ENCODE results near the gene TCHHL1.

The TCHHL1 gene

DNA sequence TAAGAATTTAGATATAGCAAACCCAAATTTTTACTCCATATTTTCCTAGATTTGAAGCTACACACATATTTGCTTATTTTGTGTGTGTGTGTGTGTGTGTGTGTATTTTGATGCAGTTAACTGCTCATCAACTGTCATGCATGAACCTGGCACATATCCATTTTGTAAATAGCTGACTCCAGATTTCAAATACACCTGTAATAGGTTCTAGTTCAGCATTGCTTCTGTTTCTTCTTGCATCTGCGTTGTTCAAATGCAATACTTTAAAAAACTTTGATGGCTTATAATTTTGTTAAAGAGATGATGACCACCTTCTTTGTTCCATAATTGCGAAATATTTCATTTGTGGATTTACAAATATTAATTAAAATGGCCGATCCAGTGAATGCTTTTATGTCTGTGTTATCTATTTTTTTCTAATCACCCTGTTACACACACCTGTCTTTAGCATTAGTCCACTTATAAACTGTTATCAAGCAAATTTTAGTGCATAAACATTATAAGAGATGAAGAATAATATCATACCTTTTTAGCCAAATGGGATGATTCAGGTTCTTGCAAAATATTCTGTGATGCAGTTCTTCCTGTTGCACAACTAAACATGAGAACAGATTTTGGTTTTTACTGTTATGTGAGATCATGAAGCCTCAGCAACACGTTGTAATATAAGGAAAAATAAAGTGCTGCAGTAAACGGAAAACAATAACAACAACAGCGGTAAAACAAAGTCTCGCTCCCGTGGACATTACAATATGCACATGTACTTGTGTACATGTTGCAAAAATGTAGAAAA lies 39.4 kb downstream of the TCHHL1 start:
- TF ChIP-seq, protein P1, sequence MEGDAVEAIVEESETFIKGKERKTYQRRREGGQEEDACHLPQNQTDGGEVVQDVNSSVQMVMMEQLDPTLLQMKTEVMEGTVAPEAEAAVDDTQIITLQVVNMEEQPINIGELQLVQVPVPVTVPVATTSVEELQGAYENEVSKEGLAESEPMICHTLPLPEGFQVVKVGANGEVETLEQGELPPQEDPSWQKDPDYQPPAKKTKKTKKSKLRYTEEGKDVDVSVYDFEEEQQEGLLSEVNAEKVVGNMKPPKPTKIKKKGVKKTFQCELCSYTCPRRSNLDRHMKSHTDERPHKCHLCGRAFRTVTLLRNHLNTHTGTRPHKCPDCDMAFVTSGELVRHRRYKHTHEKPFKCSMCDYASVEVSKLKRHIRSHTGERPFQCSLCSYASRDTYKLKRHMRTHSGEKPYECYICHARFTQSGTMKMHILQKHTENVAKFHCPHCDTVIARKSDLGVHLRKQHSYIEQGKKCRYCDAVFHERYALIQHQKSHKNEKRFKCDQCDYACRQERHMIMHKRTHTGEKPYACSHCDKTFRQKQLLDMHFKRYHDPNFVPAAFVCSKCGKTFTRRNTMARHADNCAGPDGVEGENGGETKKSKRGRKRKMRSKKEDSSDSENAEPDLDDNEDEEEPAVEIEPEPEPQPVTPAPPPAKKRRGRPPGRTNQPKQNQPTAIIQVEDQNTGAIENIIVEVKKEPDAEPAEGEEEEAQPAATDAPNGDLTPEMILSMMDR (IDR thresholded peaks at IDR 0.05; ENCODE audit: control insufficient read depth, insufficient read depth, low read depth, low read length, missing control alignments): no peak
- DNase-seq (ENCODE audit: low read depth): no peak
- no peak overlapping the region for H3K4me3 ChIP-seq (ENCODE audit: control insufficient read depth, low read depth, low read length)

DNA sequence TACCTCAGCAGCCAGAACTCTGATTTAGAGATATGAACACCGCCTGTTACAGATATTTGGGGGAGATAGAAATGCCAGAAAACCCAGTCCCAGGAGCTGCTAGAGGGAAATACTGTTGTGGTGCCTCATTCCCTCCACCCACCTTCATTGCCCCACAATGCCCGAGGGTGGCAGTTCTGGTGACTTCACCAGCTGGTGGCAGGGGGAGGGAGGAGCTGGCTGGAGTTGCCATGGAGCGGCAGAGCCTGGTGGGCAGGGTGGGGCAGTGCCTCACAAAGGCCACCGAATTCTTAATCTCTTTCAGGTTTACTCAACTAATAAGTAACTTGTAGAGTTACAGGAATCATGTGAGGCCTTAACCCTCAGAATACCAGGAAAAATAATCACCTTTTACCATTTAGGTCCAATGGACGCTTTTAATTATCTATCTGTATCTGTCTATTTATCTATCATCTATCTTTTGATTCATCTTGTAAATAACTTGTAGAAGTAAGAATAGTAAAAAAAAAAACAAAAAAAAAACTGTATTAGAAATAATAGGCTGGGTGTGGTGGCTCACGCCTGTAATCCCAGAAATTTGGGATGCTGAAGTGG lies 40.4 kb downstream of the TCHHL1 start:
- TF ChIP-seq, protein P1 (IDR thresholded peaks at IDR 0.05; ENCODE audit: control insufficient read depth, insufficient read depth, low read depth, low read length, missing control alignments): no peak
- DNase-seq (ENCODE audit: low read depth): no peak
- H3K4me3 ChIP-seq (ENCODE audit: control insufficient read depth, low read depth, low read length): peak overlapping the region; percentile 9

DNA sequence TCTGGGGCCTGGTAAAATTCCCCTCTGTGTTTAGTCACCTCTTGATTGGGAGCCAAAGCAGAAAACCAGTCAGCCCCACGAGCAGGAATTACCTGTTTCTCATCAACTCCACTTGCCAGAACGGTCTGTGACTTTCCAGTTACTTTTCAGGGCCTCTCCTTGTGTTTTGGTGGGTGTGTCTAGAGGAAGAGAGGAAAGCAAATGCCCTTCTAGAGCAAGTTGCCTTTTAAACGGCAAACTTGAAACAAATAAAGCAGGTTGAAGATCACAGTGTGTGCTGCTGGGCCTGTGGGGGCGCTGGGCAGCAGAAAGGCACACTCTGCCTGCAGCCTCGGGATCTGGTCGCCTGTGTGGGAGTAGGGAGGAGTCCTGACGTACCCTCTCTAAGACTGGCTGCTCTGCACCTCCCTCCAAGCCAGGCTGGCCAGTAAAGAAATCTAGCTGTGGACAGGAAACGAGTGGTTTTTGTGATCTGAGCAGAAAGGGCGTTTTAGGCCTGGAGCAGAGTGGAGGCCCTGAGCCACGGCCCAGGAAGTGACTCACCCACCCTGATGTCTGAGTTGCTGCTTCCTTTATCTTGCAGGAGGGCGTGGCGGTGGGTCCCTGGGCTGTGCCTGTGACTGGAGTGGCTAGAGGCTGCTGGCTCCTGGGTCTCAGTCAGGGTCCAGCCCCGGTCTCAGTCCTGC lies 41.0 kb downstream of the TCHHL1 start:
- H3K4me3 ChIP-seq (ENCODE audit: control insufficient read depth, low read depth, low read length): peak overlapping the region; percentile 34
- TF ChIP-seq, protein P1 (IDR thresholded peaks at IDR 0.05; ENCODE audit: control insufficient read depth, insufficient read depth, low read depth, low read length, missing control alignments): peak; percentile 70
- peak; percentile 99 for DNase-seq (ENCODE audit: low read depth)

DNA sequence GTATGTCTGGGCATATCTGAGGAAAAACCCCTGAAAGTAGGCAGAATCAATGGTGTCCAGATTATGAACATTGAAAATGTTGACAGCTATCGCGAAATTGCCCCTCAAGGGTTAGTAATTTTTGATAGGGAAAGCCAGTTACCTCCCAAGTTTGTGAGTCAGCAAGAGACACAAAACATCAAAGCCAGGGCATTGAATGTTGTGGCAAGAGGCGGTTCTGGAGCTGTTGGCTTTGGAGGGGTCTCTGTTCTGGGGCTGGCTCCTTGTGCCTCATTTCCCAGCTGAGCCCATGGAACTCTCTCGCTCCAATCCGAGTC lies 41.5 kb downstream of the TCHHL1 start:
- TF ChIP-seq, protein P1 (IDR thresholded peaks at IDR 0.05; ENCODE audit: control insufficient read depth, insufficient read depth, low read depth, low read length, missing control alignments): no peak
- peak overlapping the region; percentile 34 for H3K4me3 ChIP-seq (ENCODE audit: control insufficient read depth, low read depth, low read length)
- DNase-seq (ENCODE audit: low read depth): no peak

DNA sequence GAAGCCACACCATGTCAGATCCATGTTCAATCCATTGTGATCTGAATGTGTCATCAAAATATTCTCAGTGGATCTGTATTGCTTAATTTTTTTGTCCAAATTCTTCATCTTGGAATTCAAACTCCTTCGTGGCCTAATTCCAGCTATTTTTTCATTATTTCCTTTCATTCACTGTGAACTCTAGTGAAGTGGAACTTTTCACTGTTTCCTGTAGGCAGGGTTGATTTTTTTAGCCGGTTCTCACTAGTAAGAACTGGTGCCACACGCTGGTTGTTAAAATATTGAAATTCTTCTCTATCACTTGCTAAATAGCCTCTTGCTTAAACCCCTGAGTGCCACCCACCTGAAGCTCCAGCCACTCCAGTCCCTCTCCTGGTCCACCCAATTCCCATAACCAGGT lies 44.5 kb downstream of the TCHHL1 start:
- H3K4me3 ChIP-seq (ENCODE audit: control insufficient read depth, low read depth, low read length): no peak overlapping the region
- TF ChIP-seq, protein P1 (IDR thresholded peaks at IDR 0.05; ENCODE audit: control insufficient read depth, insufficient read depth, low read depth, low read length, missing control alignments): no peak
- no peak for DNase-seq (ENCODE audit: low read depth)

DNA sequence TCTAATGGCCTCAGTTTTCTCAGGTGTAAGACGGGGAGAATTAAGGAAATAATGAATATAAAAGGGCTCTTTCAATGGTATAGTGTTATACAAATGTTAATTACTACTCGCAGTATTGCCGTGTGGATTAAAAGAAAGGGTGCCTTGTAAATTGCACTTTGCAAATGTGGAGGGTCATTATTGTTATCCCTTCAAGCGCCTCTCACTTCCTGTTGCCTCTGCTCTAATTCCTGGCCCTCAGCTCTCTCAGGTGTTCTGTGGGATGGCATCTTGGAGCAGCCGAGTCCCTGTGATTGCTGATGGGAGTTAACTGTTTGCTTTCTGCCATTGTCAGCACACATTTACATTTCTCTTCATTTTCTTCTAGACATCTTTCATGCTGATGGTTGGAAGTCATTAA lies 45.0 kb downstream of the TCHHL1 start:
- H3K4me3 ChIP-seq (ENCODE audit: control insufficient read depth, low read depth, low read length): no peak overlapping the region
- DNase-seq (ENCODE audit: low read depth): no peak
- TF ChIP-seq, protein P1 (IDR thresholded peaks at IDR 0.05; ENCODE audit: control insufficient read depth, insufficient read depth, low read depth, low read length, missing control alignments): no peak
